A673 (cell line): Measurements from ENCODE around the gene GCGR. TPM values are rescaled to one million over a fixed set of nuclear protein-coding genes. Genes with fewer than 3 reads are reported as not detected.

Source experiments
- BruUV-seq: library from RNA; stranded (reverse); fragments of 400-500 nt; replicated peaks from 2 replicates; lab custom pipeline; 2021; lab: Mats Ljungman, UMichigan
- CTCF ChIA-PET: fragments of 300-600 bp; sonication (Branson Sonifier 250); formaldehyde crosslinking; loops from one replicate; lab custom pipeline; 2022; ENCODE audit warnings: antibody characterized with exemption; lab: Charles Lee
- POLR2A ChIA-PET: fragments of 300-600 bp; sonication (Branson Sonifier 250); formaldehyde crosslinking; loops from one replicate; lab custom pipeline; 2022; ENCODE audit warnings: antibody characterized with exemption; ENCODE audit not compliant: low non-redundant PET; lab: Charles Lee
- DNase-seq: peaks from one replicate; pipeline ENCODE4 v3.0.0-alpha.2; 2015; ENCODE audit warnings: low spot score
- H3K27ac ChIP-seq: fragments of 200-600 bp; sonication (generic); 2 replicates; pipeline ENCODE4 v1.5.1; 2016; ENCODE audit warnings: mixed run types, low read depth, mild to moderate bottlenecking, mixed read lengths, antibody characterized with exemption, low read length; ENCODE audit not compliant: poor library complexity, severe bottlenecking
- H3K27me3 ChIP-seq: fragments of 200-600 bp; sonication (generic); replicated peaks from 2 replicates; pipeline ENCODE4 v1.6.1; 2017; ENCODE audit warnings: mixed run types, low read depth, mild to moderate bottlenecking, mixed read lengths, antibody characterized with exemption, low read length; ENCODE audit not compliant: insufficient read depth, poor library complexity
- H3K36me3 ChIP-seq: fragments of 200-600 bp; sonication (generic); 2 replicates; pipeline ENCODE4 v1.6.1; 2016; ENCODE audit warnings: mixed run types, mild to moderate bottlenecking, mixed read lengths, antibody characterized with exemption, low read length; ENCODE audit not compliant: insufficient read depth, poor library complexity, severe bottlenecking
- H3K4me1 ChIP-seq: fragments of 200-600 bp; sonication (generic); 2 replicates; pipeline ENCODE4 v1.6.1; 2017; ENCODE audit warnings: mixed run types, mild to moderate bottlenecking, mixed read lengths, antibody characterized with exemption, low read length; ENCODE audit not compliant: insufficient read depth, poor library complexity, severe bottlenecking
- H3K4me3 ChIP-seq: fragments of 200-600 bp; sonication (generic); 2 replicates; pipeline ENCODE4 v1.5.1; 2016; ENCODE audit warnings: low read depth, mixed run types, mild to moderate bottlenecking, mixed read lengths, low read length; ENCODE audit not compliant: poor library complexity, severe bottlenecking
- H3K9me3 ChIP-seq: fragments of 200-600 bp; sonication (generic); 2 replicates; pipeline ENCODE4 v1.6.1; 2016; ENCODE audit warnings: mixed run types, low read depth, mild to moderate bottlenecking, mixed read lengths, antibody characterized with exemption, low read length; ENCODE audit not compliant: poor library complexity, severe bottlenecking
- EZH2 ChIP-seq: fragments of 200-600 bp; sonication (generic); IDR thresholded peaks from 2 replicates; pipeline ENCODE4 v1.6.1; 2017; ENCODE audit warnings: borderline replicate concordance, low read depth, mild to moderate bottlenecking, mixed read lengths, antibody characterized with exemption, low read length; ENCODE audit not compliant: poor library complexity, severe bottlenecking
- intact Hi-C: fragments of 100-400 bp; cut with micrococcal nuclease; formaldehyde crosslinking; loops from one replicate; pipeline ENCODE4 v1.10.0; 2022; ENCODE audit not compliant: unreplicated experiment
- total RNA-seq: library from RNA; stranded (reverse); gene quantifications from 2 replicates; pipeline ENCODE4 v1.2.3, GENCODE V29; 2021
- TF ChIP-seq, protein P1 (sequence below): fragments of 300-800, 200-600 bp; sonication (generic); conservative IDR thresholded peaks from 2 replicates; pipeline ENCODE4 v1.5.1; 2017; ENCODE audit warnings: low read depth, mild to moderate bottlenecking, antibody characterized with exemption, low read length, moderate library complexity, mixed read lengths

Gene GCGR
- total RNA-seq, 1 experiment from 2014 or later: not detected

DNA sequence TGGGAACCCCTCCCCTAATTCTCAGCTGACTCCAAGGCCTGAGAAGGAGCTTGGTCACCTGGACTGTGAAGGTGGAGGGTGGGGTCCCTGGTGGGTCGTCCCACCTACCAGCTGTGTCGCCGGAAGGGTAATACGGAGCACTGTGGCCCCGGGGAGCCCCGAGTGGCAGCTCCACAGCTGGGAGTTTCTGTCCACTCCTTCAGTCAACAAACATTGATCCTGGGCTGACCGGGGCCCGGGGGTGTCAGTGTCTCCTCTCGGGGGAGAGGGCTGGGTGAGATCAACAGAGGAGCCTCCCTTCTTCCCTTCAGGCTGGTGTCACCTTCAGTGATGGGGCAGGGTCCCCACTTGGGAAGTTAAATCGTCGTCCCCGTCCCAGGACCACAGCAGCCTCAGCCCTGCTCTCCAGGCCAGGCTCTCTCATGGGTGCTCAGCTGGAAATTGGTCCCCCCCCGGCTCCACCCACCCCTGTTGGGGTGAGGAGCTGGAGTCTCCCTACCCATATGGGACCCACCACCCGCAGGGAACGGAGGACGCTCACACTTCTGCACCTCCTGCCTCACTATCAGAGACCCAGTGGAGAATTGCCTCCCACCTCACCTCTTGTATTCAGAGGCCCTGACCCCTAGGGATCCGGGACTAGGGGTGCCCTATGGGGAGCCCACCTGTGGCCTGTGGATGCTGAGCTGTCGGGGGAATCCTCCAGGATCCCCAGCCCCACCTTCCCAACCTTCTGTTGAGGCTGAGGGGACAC is 1.9 kb downstream of the GCGR start:
- no peaks in the 10 kb centered on the region for H3K4me1 ChIP-seq
- no peak overlapping the region for H3K27ac ChIP-seq
- H3K27me3 ChIP-seq: peaks cover 86% of the 10 kb centered on the region
- intact Hi-C loops: no loop called here
- TF ChIP-seq, protein P1, sequence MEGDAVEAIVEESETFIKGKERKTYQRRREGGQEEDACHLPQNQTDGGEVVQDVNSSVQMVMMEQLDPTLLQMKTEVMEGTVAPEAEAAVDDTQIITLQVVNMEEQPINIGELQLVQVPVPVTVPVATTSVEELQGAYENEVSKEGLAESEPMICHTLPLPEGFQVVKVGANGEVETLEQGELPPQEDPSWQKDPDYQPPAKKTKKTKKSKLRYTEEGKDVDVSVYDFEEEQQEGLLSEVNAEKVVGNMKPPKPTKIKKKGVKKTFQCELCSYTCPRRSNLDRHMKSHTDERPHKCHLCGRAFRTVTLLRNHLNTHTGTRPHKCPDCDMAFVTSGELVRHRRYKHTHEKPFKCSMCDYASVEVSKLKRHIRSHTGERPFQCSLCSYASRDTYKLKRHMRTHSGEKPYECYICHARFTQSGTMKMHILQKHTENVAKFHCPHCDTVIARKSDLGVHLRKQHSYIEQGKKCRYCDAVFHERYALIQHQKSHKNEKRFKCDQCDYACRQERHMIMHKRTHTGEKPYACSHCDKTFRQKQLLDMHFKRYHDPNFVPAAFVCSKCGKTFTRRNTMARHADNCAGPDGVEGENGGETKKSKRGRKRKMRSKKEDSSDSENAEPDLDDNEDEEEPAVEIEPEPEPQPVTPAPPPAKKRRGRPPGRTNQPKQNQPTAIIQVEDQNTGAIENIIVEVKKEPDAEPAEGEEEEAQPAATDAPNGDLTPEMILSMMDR: no peak
- no peak for TF ChIP-seq EZH2
- BruUV-seq: no TSS peak
- no peak overlapping the region for H3K4me3 ChIP-seq
- no peak for DNase-seq
- H3K9me3 ChIP-seq: no peaks in the 10 kb centered on the region
- ChIA-PET CTCF (interaction anchor here (0.6 kb wide), 1 partner anchor 93 kb away, joined by 4 read pairs; no protein-coding TSS in a partner anchor), POLR2A (interaction anchor here (0.6 kb wide), 1 partner anchor 15 kb away, joined by 3 read pairs; no protein-coding TSS in a partner anchor)
- H3K36me3 ChIP-seq: no peaks in the 10 kb centered on the region

DNA sequence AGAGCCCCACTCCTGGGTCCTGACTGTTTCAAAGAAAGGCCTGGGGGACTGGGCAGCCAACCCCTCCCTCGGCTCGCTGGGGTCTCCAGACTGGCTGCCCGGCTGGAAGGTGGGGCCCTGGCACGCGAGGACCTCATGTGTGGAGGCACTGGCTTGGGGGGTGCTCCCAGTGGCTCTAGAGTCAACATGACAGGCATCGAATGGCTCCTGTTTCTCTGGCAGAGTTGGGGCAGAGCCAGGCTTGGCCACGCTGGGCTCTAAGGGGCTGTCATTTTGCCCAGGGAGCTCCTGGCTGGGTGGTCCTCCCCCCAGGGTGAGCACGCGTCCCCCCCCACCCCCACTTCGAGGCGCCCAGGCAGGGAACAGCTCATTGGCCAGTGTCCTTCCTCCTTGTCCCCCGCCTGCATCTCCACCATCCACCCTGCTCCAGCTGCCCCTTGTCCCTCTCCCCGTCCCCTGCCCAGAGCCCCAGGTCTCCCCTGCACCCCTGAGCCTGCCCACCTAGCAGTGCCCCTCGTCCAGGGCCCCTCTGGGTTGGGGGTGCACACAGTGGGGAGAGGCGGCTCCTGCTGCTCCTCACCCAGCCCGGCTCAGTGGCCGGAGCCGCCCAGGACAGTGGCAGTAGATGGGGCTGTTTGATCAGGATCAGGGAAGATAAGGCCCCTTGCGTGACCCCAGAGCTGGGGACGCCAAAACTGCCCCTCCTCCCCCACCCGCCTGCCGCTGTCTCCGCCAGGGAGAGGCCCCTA is 2.7 kb downstream of the GCGR start:
- intact Hi-C loops: no loop called here
- Histone ChIP-seq H3K9me3 (no peaks in the 10 kb centered on the region), H3K36me3 (no peaks in the 10 kb centered on the region), H3K27ac (no peak overlapping the region), H3K4me1 (no peaks in the 10 kb centered on the region), H3K27me3 (peaks cover 80% of the 10 kb centered on the region), H3K4me3 (no peak overlapping the region)
- no TSS peak for BruUV-seq
- ChIA-PET CTCF (interaction anchor here (0.6 kb wide), 1 partner anchor 93 kb away, joined by 4 read pairs; no protein-coding TSS in a partner anchor), POLR2A (interaction anchor here (0.6 kb wide), 1 partner anchor 15 kb away, joined by 3 read pairs; no protein-coding TSS in a partner anchor)
- no peak for TF ChIP-seq EZH2
- TF ChIP-seq, protein P1: no peak
- no peak for DNase-seq

DNA sequence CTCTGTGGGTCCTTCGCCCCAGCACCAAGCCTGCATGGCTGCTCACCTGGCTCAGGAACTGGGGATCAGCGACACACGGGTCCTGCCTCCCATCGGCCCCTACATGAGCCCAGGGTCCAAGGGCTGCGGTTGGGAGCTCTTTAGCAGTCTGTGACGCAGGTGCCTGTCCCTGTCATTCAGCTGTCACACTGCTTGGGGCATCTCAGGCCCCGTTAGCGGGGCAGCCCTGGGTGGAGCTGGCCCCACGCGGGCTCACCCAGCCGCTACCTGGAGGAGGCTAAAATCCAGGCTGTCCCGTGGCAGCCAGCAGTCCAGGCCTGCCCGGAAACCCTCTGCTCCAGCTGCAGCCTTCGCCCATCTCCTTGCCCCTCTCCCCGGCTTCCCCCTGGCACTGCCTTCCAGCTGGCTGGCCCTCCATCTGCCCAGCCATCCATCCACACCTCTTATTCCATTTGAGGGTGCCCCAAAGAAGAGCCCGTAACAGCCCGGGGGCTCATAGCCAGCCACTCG is 3.3 kb downstream of the GCGR start:
- Histone ChIP-seq H3K4me3 (no peak overlapping the region), H3K27ac (no peak overlapping the region), H3K4me1 (no peaks in the 10 kb centered on the region), H3K27me3 (peaks cover 74% of the 10 kb centered on the region), H3K9me3 (no peaks in the 10 kb centered on the region), H3K36me3 (no peaks in the 10 kb centered on the region)
- no peak for TF ChIP-seq EZH2
- TF ChIP-seq, protein P1: no peak
- ChIA-PET POLR2A (no interaction called here), CTCF (no interaction called here)
- intact Hi-C loops: no loop called here
- BruUV-seq: no TSS peak
- DNase-seq: no peak
